GM12801 (cell line): ENCODE measurements around the gene CPEB4.

ENCODE experiments used
- CTCF ChIP-seq: IDR thresholded peaks from one replicate; pipeline ENCODE4 v1.5.1; 2011; ENCODE audit warnings: control low read depth; ENCODE audit not compliant: insufficient read length; ENCODE audit errors: extremely low read depth

CPEB4 gene

GRCh38 chr5:174008922-174009321 lies 120.8 kb downstream of the CPEB4 start:
- TF ChIP-seq CTCF: no peak

- TF ChIP-seq CTCF: no peak
Observed at GRCh38 chr5:174010365-174010764, 122.2 kb downstream of the CPEB4 start.

GRCh38 chr5:174011441-174011840 lies 123.3 kb downstream of the CPEB4 start:
- no peak for TF ChIP-seq CTCF
